Subcutaneous adipose tissue (tissue), 4 donors: ENCODE data around the gene GTPBP2. TPM values are rescaled to one million over a fixed set of nuclear protein-coding genes. Genes with fewer than 3 reads are reported as not detected.

ENCODE experiments used
- CTCF ChIP-seq: fragments of 450-650 bp; IDR thresholded peaks from one replicate; pipeline ENCODE4 v1.5.1; 2016; ENCODE audit warnings: low read depth, mild to moderate bottlenecking, control low read depth, antibody characterized with exemption, moderate library complexity
- total RNA-seq, 4 donors: library from RNA; depleted of rRNA; stranded (reverse); fragments of >200 nt; gene quantifications; one replicate each; pipeline ENCODE4 v1.1.0, GENCODE V29; 2016

GTPBP2 gene
- total RNA-seq, 4 donors from 2014 or later = 36.4 to 54.6 (median 46.0) TPM

DNA sequence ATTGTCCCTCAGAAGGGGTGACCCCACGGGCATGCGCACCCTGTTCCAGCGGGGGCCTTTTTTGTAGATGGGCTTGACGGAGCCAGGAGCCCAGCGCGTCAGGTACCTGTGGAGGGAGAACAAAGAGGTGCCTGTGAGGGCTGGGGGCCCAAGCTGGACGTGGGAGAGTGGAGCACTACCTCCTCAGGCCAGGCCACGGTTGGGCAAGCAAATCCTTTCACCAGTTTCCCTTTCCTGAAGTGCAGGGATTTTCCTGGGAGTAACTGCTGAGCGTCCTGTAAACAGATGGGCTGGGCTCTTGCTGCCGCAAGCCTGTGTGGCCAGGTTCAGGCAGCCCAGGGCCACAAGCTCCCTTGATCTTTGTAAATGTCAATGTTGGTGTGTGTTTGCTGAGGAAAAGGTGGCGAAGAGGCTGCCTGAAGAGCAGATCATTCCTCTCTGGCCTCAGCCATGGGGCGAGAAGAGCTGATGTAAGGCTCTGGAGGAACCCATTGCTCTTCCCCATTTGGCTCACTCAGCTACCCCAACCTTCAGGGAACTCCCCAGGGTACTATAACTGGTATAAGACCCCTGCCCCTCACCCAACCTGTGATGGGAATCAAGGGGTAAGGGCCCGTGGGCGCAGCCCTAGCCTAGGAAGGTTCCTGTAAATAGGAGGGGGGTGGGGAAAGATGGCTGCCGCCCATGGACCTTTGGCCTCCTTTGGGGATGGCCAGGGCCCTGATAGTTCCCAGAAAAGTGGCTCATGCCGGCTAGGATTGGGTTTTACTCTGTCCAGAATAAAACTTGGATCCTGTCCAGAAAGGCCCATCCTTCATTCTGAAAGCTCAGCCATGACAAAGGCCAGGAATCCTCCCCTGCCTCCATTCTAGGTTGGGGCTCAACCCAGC is 43.0 kb upstream of the GTPBP2 start:
- no peak for TF ChIP-seq CTCF

DNA sequence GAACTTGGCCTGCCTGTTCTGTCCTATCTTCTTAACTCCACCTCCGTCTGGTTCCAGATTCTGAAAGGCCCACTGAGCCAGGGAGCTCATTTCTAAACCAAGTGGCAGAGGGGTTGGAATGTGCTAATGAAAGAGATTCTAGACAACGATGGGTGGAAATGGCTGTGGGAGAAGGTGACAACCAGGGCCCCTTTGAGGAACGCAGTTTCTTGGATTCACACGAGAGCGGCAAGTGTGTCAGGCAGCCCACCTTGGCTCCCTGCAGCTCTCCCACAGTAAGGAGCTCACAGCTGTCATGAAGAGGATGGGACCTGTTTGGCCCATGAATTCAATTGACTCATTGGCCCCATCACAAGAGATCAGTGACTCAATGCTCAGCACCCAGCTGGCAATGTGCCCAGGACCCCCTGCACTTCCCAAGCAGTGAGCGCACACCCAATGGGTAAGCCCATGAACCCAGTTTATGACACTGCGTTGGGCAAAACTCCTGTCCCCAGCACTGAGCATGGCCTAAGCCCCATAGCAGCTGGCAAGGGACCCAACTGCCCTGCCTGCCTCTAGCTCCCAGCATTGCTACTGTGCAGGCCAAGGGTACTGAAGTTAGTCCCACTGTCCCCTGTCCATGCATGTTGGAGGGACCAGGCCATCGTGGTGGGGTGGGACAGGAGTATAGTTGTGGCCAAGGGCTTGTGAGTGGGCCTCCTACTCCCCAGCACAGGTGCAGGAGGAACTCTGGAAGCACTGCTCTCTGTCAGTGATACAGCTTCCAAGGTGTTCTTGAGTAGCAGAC is 42.1 kb upstream of the GTPBP2 start:
- no peak for TF ChIP-seq CTCF

- TF ChIP-seq CTCF = no peak
Observed at GRCh38 chr6:43670623-43670986, 41.5 kb upstream of the GTPBP2 start.

GRCh38 chr6:43669922-43670622 is 41.0 kb upstream of the GTPBP2 start:
- TF ChIP-seq CTCF = no peak

DNA sequence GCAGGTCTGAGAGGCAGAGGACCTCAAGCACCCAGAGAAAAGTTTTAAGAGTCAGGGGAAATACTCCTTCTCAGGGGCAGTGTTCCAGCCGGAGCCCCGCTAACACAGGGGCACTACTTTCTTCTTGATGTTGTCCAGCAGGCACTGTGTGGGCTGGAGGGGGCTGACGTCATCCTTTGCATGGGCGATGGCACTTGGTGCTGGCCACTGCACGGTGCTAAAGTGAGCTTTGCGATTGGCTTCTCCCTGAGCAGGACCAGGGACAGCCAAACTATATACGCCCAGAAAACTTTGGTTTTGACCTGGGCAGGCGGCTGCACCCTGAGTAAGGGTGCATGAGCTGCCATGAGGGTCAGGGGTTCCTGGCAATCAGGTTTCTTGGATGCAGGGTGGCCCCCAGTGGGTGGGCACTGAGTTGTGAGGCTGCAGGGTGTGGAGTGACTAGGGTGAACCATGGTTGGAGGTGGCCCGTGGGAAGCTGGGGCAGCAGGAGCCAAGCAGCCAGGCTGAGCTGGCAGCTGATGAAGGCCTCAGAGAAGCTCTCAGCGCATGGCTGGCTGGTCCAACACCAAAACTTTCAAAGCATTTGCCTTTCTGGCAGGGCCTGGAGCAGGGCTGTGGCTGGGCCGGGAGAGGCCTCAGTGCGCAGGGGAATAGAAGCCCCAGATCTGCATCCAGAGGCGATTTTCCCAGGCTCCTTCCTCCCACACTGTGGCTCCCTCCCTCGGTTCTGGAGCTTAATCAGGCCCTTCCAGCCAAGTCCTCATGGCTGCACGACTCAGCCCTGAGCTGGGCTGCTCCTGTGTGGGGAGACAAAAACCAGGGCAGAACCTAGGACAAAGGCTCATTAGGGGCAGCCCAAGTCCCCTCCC is 40.2 kb upstream of the GTPBP2 start:
- TF ChIP-seq CTCF = no peak

GRCh38 chr6:43668151-43669028 is 39.3 kb upstream of the GTPBP2 start:
- no peak for TF ChIP-seq CTCF
